Neural crest cell (in vitro differentiated cells): ENCODE results near the gene TSEN54. TPM values are rescaled to one million over a fixed set of nuclear protein-coding genes. Genes with fewer than 3 reads are reported as not detected.
A peak's percentile ranks its signal among the peaks of the same experiment; 100 is the strongest.

ENCODE experiments used
- DNase-seq: peaks from one replicate; pipeline ENCODE4 v3.0.0; 2021; ENCODE audit warnings: low read depth, mixed read lengths, low spot score
- H3K27ac Mint-ChIP-seq: one replicate; pipeline ENCODE4 v1.8.0; 2021; ENCODE audit warnings: mild to moderate bottlenecking, mixed read lengths; ENCODE audit not compliant: unreplicated experiment
- H3K27me3 Mint-ChIP-seq: 2 replicates; pipeline ENCODE4 v1.8.0; 2021; ENCODE audit warnings: low read depth, mild to moderate bottlenecking, mixed read lengths
- H3K36me3 Mint-ChIP-seq: 2 replicates; pipeline ENCODE4 v1.8.0; 2021; ENCODE audit warnings: low read depth, mild to moderate bottlenecking, mixed read lengths
- H3K4me1 Mint-ChIP-seq: 2 replicates; pipeline ENCODE4 v1.8.0; 2021; ENCODE audit warnings: mixed read lengths
- H3K4me3 Mint-ChIP-seq: one replicate; pipeline ENCODE4 v1.8.0; 2021; ENCODE audit warnings: mild to moderate bottlenecking, mixed read lengths
- H3K9me3 Mint-ChIP-seq: 2 replicates; pipeline ENCODE4 v1.8.0; 2021; ENCODE audit warnings: mixed read lengths
- total RNA-seq: library from RNA; stranded (reverse); gene quantifications from 2 replicates; pipeline ENCODE4 v1.2.1, GENCODE V29; 2021
- TF ChIP-seq, protein P1 (sequence below): fragments of 200-600 bp; sonication (generic); conservative IDR thresholded peaks from 2 replicates; pipeline ENCODE4 v1.5.0; 2021; ENCODE audit warnings: antibody characterized with exemption, mild to moderate bottlenecking

TSEN54 gene
- total RNA-seq, 1 donor from 2014 or later, result 48.1 TPM

DNA sequence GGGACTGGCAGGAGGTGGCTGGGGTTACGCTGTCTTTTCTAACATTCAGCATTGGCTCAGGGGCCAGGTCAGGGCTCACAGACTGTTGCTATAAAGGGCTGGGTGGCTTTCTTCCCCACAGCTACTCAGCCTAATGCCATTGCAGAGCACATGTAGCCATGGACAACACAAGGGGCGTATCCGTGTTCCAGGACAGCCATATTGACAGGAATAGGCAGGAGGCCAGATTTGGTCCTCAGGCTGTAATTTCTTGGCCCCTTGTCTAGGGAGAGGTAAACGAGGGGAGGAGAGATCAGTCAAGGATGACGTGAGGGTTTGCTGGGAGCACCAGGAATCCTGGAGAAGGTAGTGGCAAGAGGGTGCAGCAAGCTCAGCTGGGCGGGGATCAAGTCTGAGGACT is 50.1 kb downstream of the TSEN54 start:
- Mint-ChIP-seq H3K9me3 (no peaks in the 10 kb centered on the region), H3K4me1 (peaks cover 7% of the 10 kb centered on the region), H3K36me3 (no peaks in the 10 kb centered on the region), H3K27ac (peak overlapping the region; percentile 41), H3K4me3 (no peak overlapping the region), H3K27me3 (no peaks in the 10 kb centered on the region)
- no peak for DNase-seq
- TF ChIP-seq, protein P1, sequence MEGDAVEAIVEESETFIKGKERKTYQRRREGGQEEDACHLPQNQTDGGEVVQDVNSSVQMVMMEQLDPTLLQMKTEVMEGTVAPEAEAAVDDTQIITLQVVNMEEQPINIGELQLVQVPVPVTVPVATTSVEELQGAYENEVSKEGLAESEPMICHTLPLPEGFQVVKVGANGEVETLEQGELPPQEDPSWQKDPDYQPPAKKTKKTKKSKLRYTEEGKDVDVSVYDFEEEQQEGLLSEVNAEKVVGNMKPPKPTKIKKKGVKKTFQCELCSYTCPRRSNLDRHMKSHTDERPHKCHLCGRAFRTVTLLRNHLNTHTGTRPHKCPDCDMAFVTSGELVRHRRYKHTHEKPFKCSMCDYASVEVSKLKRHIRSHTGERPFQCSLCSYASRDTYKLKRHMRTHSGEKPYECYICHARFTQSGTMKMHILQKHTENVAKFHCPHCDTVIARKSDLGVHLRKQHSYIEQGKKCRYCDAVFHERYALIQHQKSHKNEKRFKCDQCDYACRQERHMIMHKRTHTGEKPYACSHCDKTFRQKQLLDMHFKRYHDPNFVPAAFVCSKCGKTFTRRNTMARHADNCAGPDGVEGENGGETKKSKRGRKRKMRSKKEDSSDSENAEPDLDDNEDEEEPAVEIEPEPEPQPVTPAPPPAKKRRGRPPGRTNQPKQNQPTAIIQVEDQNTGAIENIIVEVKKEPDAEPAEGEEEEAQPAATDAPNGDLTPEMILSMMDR, result no peak

DNA sequence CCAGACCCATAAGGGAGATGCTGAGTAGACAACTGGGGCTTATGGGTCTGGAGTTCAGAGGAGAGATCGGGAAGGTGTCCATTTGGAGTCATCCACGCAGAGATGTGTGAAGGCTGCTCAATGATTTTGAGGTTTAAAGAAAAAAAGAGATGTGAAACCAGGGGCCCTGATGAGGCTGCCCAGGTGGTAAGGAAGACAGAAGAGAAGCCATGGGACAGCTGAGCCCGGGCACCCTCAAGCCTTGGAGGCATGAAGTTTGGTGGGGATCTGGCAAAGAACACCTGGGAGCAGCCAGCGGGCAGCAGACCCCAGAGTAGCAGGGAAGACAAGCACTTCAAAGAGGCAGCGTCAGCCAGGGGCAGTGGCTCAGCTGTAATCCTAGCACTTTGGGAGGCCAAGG is 50.5 kb downstream of the TSEN54 start:
- TF ChIP-seq, protein P1, result no peak
- Mint-ChIP-seq H3K9me3 (no peaks in the 10 kb centered on the region), H3K27ac (peak overlapping the region; percentile 11), H3K4me3 (no peak overlapping the region), H3K27me3 (no peaks in the 10 kb centered on the region), H3K36me3 (no peaks in the 10 kb centered on the region), H3K4me1 (peaks cover 7% of the 10 kb centered on the region)
- no peak for DNase-seq

DNA sequence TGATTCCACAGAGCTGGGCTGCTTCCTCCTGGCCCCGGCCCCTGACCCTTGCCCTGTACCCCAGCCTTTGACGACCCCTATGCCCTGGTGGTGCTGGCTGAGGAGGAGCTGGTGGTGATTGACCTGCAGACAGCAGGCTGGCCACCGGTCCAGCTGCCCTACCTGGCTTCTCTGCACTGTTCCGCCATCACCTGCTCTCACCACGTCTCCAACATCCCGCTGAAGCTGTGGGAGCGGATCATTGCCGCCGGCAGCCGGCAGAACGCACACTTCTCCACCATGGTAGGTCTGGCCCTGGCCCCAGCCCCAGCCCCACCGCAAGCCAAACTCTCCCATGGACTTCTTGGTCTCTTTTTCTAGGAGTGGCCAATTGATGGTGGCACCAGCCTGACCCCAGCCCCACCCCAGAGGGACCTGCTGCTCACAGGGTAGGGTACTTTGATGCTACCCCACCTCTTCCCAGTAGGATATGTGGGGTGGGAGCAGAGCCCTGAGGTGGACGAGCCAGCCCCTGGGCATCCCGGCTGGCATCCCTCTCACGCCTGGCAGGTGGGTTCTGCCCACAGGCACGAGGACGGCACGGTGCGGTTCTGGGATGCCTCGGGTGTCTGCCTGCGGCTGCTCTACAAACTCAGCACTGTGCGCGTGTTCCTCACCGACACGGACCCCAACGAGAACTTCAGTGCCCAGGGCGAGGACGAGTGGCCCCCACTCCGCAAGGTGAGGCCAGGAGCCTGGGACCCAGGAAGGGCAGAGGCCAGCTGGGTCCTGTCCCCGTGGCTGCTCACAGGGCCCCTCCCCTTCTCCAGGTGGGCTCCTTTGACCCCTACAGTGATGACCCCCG is 52.3 kb downstream of the TSEN54 start:
- TF ChIP-seq, protein P1, result no peak
- Mint-ChIP-seq H3K9me3 (no peaks in the 10 kb centered on the region), H3K4me3 (no peak overlapping the region), H3K4me1 (peaks cover 7% of the 10 kb centered on the region), H3K36me3 (no peaks in the 10 kb centered on the region), H3K27ac (no peak overlapping the region), H3K27me3 (no peaks in the 10 kb centered on the region)
- DNase-seq, result no peak

DNA sequence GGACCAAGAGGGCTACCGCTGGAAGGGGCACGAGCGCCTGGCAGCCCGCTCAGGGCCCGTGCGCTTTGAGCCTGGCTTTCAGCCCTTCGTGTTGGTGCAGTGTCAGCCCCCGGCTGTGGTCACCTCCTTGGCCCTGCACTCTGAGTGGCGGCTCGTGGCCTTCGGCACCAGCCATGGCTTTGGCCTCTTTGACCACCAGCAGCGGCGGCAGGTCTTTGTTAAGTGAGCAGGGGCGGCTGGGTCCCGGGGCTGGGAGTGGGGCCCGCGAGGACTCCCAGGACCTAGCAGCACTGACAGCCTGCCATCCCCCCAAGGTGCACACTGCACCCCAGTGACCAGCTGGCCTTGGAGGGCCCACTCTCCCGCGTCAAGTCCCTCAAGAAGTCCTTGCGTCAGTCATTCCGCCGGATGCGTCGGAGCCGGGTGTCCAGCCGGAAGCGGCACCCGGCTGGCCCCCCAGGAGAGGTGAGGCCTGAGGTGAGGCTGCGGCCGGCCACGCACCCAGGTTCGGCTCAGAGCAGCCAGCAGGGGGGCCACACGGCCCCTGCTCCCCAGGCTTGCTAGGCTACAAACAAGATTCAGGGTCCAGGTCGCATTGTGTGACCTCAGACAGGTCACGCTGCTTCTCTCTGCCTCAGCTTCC is 53.8 kb downstream of the TSEN54 start:
- H3K4me3 Mint-ChIP-seq, result no peak overlapping the region
- TF ChIP-seq, protein P1, result no peak
- DNase-seq, result no peak
- H3K36me3 Mint-ChIP-seq, result no peaks in the 10 kb centered on the region
- no peaks in the 10 kb centered on the region for H3K27me3 Mint-ChIP-seq
- H3K27ac Mint-ChIP-seq, result no peak overlapping the region
- H3K9me3 Mint-ChIP-seq, result no peaks in the 10 kb centered on the region
- H3K4me1 Mint-ChIP-seq, result peaks cover 7% of the 10 kb centered on the region

DNA sequence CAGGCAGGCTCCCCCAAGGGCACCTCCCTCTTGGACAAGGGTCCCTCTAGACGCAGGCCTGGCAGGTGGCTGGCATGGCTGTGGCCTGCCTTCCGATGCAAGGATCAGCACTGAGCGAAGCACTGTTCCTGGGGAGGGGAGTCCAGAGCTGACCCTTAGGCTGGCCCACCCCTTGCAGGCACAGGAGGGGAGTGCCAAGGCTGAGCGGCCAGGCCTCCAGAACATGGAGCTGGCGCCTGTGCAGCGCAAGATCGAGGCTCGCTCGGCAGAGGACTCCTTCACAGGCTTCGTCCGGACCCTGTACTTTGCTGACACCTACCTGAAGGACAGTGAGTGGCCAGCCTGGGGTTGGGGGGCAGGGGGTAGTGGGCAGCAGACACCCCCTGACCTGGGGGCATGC is 54.4 kb downstream of the TSEN54 start:
- Mint-ChIP-seq H3K4me3 (no peak overlapping the region), H3K27me3 (no peaks in the 10 kb centered on the region), H3K9me3 (no peaks in the 10 kb centered on the region), H3K36me3 (no peaks in the 10 kb centered on the region), H3K4me1 (peaks cover 7% of the 10 kb centered on the region), H3K27ac (peak overlapping the region; percentile 93)
- TF ChIP-seq, protein P1, result no peak
- DNase-seq, result no peak
